Peyer's patch (tissue), 4 donors: Measurements from ENCODE around the gene DAO.

Source experiments
- CTCF ChIP-seq, 6 experiments: fragments of 450-650 bp in 4 of 6; fragments of 200-600 bp in 2 of 6; sonication (generic) in 1 of 6; IDR thresholded peaks; one replicate each; pipeline ENCODE4 v1.5.1; 2017 to 2019; ENCODE audit warnings: antibody characterized with exemption in 6 of 6, mild to moderate bottlenecking in 3 of 6, moderate library complexity in 1 of 6
- POLR2A ChIP-seq, 2 donors: fragments of 450-650 bp; IDR thresholded peaks; one replicate each; pipeline ENCODE4 v1.5.1; 2017; ENCODE audit warnings: antibody characterized with exemption in 2 of 2, mild to moderate bottlenecking in 2 of 2, moderate library complexity in 2 of 2

- no peak for TF ChIP-seq POLR2A (IDR thresholded peaks at IDR 0.05)
- no peak for TF ChIP-seq CTCF (IDR thresholded peaks at IDR 0.05)
Observed at GRCh38 chr12:108850854-108851573, 28.9 kb upstream of the DAO start.
